ENCODE measurements around the gene ZNF239.

- no peak for TF ChIP-seq POLR2A (IDR thresholded peaks at IDR 0.05; ENCODE audit: low read length)
- TF ChIP-seq GATA1 (IDR thresholded peaks at IDR 0.05; ENCODE audit: low read depth, low read length): no peak
Observed at GRCh38 chr10:43596546-43596945, 22.1 kb upstream of the ZNF239 start.
